SK-N-SH (cell line): Measurements from ENCODE around the gene SETD1B. TPM values are rescaled to one million over a fixed set of nuclear protein-coding genes. Genes with fewer than 3 reads are reported as not detected.
"Not testable (repeated sequence)": the region's sequence is repeated elsewhere in the genome, so short reads cannot be mapped to it uniquely, and the experiment has no call there.

Experiments used
- CTCF ChIA-PET: fragments of 300-600, 350-600 bp; formaldehyde crosslinking; extraction: SDS; loops from one replicate; lab custom pipeline; 2021; lab: Yijun Ruan, JAX
- POLR2A ChIA-PET: fragments of 350-600 bp; sonication (Branson Sonifier 250); formaldehyde crosslinking; extraction: SDS; loops from one replicate; lab custom pipeline; 2020; ENCODE audit warnings: antibody characterized with exemption, inconsistent platforms; lab: Yijun Ruan, JAX
- DNase-seq: peaks from one replicate; pipeline ENCODE4 v3.0.0; 2012
- H2AFZ ChIP-seq: fragments of 200-600 bp; sonication (generic); 2 replicates; pipeline ENCODE4 v1.8.1; 2016; ENCODE audit warnings: antibody characterized with exemption, mild to moderate bottlenecking, low read depth
- H3F3A ChIP-seq: fragments of 200-600 bp; sonication (generic); replicated peaks from 2 replicates; pipeline ENCODE3; 2016; ENCODE audit warnings: antibody characterized with exemption, mild to moderate bottlenecking; ENCODE audit not compliant: insufficient read depth
- H3K27ac ChIP-seq, 2 experiments: fragments of 200-500 bp in 1 of 2; fragments of 200-600 bp in 1 of 2; sonication (Bioruptor generic) in 1 of 2; sonication (generic), shearing (Covaris generic) in 1 of 2; 2 replicates each; pipeline versions ENCODE4 v1.5.1 to v1.6.1; 2014 to 2016; ENCODE audit warnings: low read depth in 2 of 2, inconsistent platforms in 1 of 2, low read length in 1 of 2, mild to moderate bottlenecking in 1 of 2, mixed read lengths in 1 of 2
- H3K27me3 ChIP-seq: fragments of 200-600 bp; sonication (generic), shearing (Covaris generic); 2 replicates; pipeline ENCODE4 v1.6.1; 2016; ENCODE audit warnings: mixed run types; ENCODE audit not compliant: insufficient read depth
- H3K36me3 ChIP-seq, 2 experiments: fragments of 200-500 bp in 1 of 2; fragments of 200-600 bp in 1 of 2; sonication (Bioruptor generic) in 1 of 2; sonication (generic) in 1 of 2; replicated peaks in 1 of 2; 2 replicates each; pipeline versions ENCODE3 to v1.5.1; 2014 to 2016; ENCODE audit warnings: low read length in 1 of 2, mild to moderate bottlenecking in 1 of 2; ENCODE audit not compliant: insufficient read depth in 2 of 2, control insufficient read depth in 1 of 2
- H3K4me1 ChIP-seq, 2 experiments: fragments of 200-500 bp in 1 of 2; fragments of 200-600 bp in 1 of 2; sonication (Bioruptor generic) in 1 of 2; sonication (generic), shearing (Covaris generic) in 1 of 2; 2 replicates each; pipeline versions ENCODE4 v1.5.1 to v1.6.1; 2014 to 2016; ENCODE audit warnings: low read depth in 1 of 2, low read length in 1 of 2, mixed run types in 1 of 2; ENCODE audit not compliant: insufficient read depth in 2 of 2, control insufficient read depth in 1 of 2
- H3K4me2 ChIP-seq: fragments of 200-600 bp; sonication (generic), shearing (Covaris generic); 2 replicates; pipeline ENCODE4 v1.6.1; 2017; ENCODE audit warnings: mixed run types
- H3K4me3 ChIP-seq, 2 experiments: fragments of 200-500 bp in 1 of 2; fragments of 200-600 bp in 1 of 2; sonication (Bioruptor generic) in 1 of 2; sonication (generic), shearing (Covaris generic) in 1 of 2; 2 replicates each; pipeline versions ENCODE4 v1.5.1 to v1.8.1; 2014 to 2016; ENCODE audit warnings: low read depth in 2 of 2, inconsistent platforms in 1 of 2, low read length in 1 of 2, mild to moderate bottlenecking in 1 of 2, mixed read lengths in 1 of 2, moderate library complexity in 1 of 2
- H3K79me2 ChIP-seq: fragments of 200-600 bp; sonication (generic); 2 replicates; pipeline ENCODE4 v1.8.1; 2017; ENCODE audit warnings: mild to moderate bottlenecking; ENCODE audit not compliant: insufficient read depth
- H3K9ac ChIP-seq: fragments of 200-600 bp; sonication (generic); 2 replicates; pipeline ENCODE4 v1.6.1; 2017; ENCODE audit warnings: mixed run types
- H3K9me2 ChIP-seq: fragments of 200-600 bp; sonication (generic); 2 replicates; pipeline ENCODE4 v1.6.1; 2017; ENCODE audit warnings: mixed run types
- H3K9me3 ChIP-seq: fragments of 200-600 bp; sonication (generic); 2 replicates; pipeline ENCODE4 v1.6.1; 2017; ENCODE audit warnings: mixed run types, mild to moderate bottlenecking, moderate library complexity
- H4K20me1 ChIP-seq: fragments of 200-600 bp; sonication (generic); 2 replicates; pipeline ENCODE4 v1.6.1; 2017; ENCODE audit warnings: mild to moderate bottlenecking, mixed run types; ENCODE audit not compliant: insufficient read depth
- CHD2 ChIP-seq: fragments of 150-350 bp; IDR thresholded peaks from 2 replicates; pipeline ENCODE4 v1.6.1; 2018; ENCODE audit warnings: low read length; ENCODE audit not compliant: partially characterized antibody
- EP300 ChIP-seq, 2 experiments: IDR thresholded peaks; 2 replicates each; pipeline versions ENCODE4 v1.4.0 to v1.6.1; 2012; ENCODE audit warnings: borderline replicate concordance in 1 of 2, low read depth in 1 of 2, low read length in 1 of 2
- EZH2phosphoT487 ChIP-seq: fragments of 200-600 bp; sonication (generic); IDR thresholded peaks from 2 replicates; pipeline ENCODE4 v1.6.1; 2017; ENCODE audit warnings: low read depth, mixed run types, mild to moderate bottlenecking, antibody characterized with exemption, moderate library complexity, borderline replicate concordance
- FOXJ3 ChIP-seq: sonication (generic); formaldehyde crosslinking; IDR thresholded peaks from 2 replicates; pipeline ENCODE4 v1.5.1; 2020; ENCODE audit warnings: mild to moderate bottlenecking, missing genetic modification reagents
- FOXM1 ChIP-seq: IDR thresholded peaks from 2 replicates; pipeline ENCODE4 v1.4.0; 2012; ENCODE audit warnings: low read depth, mild to moderate bottlenecking
- GABPA ChIP-seq: IDR thresholded peaks from 2 replicates; pipeline ENCODE4 v1.4.0; 2012; ENCODE audit warnings: low read depth, mild to moderate bottlenecking
- POLR2AphosphoS5 ChIP-seq: IDR thresholded peaks from 2 replicates; pipeline ENCODE4 v1.6.1; 2012; ENCODE audit warnings: low read depth, low read length
- RFX5 ChIP-seq: IDR thresholded peaks from 2 replicates; pipeline ENCODE4 v1.6.1; 2012; ENCODE audit warnings: mild to moderate bottlenecking, improper control_type of control experiment, low read length
- TAF1 ChIP-seq: IDR thresholded peaks from 2 replicates; pipeline ENCODE4 v1.6.1; 2012; ENCODE audit warnings: low read depth, mild to moderate bottlenecking, low read length, moderate library complexity, borderline replicate concordance
- TEAD4 ChIP-seq: IDR thresholded peaks from 2 replicates; pipeline ENCODE4 v1.4.0; 2012; ENCODE audit warnings: mild to moderate bottlenecking, borderline replicate concordance; ENCODE audit not compliant: insufficient read depth
- YY1 ChIP-seq: IDR thresholded peaks from 2 replicates; pipeline ENCODE4 v1.4.0; 2012; ENCODE audit warnings: low read depth, mild to moderate bottlenecking
- WGBS: methylation state at CpG from one replicate; pipeline ENCODE4 v1.1.6; 2017; ENCODE audit warnings: low lambda C conversion rate; 5-methylcytosine and 5-hydroxymethylcytosine counted together
- polyA plus RNA-seq, 3 experiments: library from polyadenylated mRNA; depleted of rRNA; stranded (reverse); fragments of >200 nt; gene quantifications; 2 replicates each; pipeline ENCODE4 v1.2.3, GENCODE V29; 2012
- TF ChIP-seq, protein P1 (sequence below): fragments of 200-600 bp; sonication (generic); IDR thresholded peaks from 2 replicates; pipeline ENCODE4 v1.6.1; 2017; ENCODE audit warnings: antibody characterized with exemption, mild to moderate bottlenecking, moderate library complexity
- TF ChIP-seq, protein P2 (sequence below): fragments of 150-350 bp; IDR thresholded peaks from 2 replicates; pipeline ENCODE4 v1.6.1; 2016; ENCODE audit warnings: mild to moderate bottlenecking, low read depth, low read length
- TF ChIP-seq, protein P3 (sequence below): IDR thresholded peaks from 2 replicates; pipeline ENCODE4; 2012
- TF ChIP-seq, protein P4 (sequence below): IDR thresholded peaks from 2 replicates; pipeline ENCODE4 v1.4.0; 2012; ENCODE audit warnings: low read depth

Gene SETD1B
- polyA plus RNA-seq, 1 of the 3 experiments (the other 2 are of a cell fraction): 2.0 TPM

DNA sequence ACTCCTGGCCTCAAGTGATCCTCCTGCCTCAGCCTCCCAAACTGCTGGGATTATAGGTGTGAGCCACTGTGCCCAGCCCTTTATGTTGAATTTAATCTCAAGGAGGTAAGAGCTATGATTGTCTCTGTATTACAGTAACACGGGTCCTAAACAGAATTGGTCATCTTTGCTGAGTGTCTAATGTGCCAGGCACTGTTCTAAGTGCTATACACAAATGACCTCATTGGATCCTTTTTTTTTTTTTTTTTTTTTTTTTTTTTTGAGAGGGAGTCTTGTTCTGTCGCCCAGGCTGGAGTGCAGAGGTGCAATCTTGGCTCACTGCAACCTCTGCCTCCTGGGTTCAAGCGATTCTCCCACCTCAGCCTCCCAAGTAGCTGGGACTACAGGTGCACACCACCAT lies 48.6 kb downstream of the SETD1B start:
- H3F3A ChIP-seq, H3K4me1 ChIP-seq, H4K20me1 ChIP-seq, POLR2A ChIA-PET, H3K27me3 ChIP-seq, DNase-seq, H3K27ac ChIP-seq, H3K4me2 ChIP-seq, H3K36me3 ChIP-seq, H3K79me2 ChIP-seq, H2AFZ ChIP-seq, H3K9ac ChIP-seq, H3K9me3 ChIP-seq, H3K9me2 ChIP-seq, H3K4me3 ChIP-seq: not testable (repeated sequence)
- CTCF ChIA-PET: interaction anchor here (0.8 to 0.9 kb wide), 2 partner anchors 28 to 57 kb away, joined by 3 read pairs; no protein-coding TSS in a partner anchor
- WGBS: 75% methylated on average over 3 of the region's 3 CpGs

DNA sequence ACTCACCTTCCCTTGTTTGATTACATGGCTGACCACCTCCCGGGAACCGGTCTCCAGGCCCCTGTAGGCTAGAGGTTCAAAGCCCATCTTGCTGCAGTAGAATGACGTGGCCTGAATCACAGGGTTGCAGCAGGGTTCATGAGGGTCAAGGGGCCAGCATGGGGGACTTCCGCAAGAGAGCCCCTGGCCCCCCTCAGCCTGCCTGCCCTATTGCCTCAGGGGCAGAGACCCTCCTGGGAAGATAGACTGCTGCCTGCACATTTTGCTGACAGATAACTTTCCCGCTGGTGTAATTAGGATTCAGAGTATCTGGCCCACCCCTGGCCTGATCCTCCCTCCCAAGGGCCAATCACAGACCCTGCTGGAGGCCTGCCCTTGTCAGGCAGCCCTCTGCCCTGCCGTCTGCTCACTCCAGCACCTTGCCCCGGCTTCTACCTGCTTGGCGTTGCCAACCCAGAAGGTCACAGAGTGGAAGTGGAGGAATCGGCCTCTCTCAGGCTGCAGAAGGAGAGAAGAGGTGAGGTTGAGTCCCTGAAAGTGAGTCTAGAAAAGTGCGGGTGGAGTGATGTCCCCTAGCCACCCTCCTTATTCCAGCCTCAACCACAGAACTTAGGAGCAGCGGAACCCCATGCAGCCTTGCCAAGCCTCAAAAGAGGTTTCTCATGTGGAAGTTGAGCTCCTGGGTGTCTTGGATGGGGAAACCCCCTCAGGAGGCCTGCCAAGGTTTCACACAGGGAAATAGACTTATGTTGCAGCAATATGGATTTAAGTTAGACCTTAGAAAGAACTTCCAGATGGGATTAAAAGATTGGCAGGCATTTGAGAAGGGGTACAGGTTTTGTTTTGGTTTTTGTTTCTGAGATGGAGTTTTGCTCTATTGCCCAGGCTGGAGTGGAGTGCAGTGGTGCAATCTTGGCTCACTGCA lies 53.8 kb downstream of the SETD1B start:
- H3K79me2 ChIP-seq: no peaks in the 10 kb centered on the region
- no peak overlapping the region for H2AFZ ChIP-seq
- H3K9me3 ChIP-seq: no peaks in the 10 kb centered on the region
- no peaks in the 10 kb centered on the region for H4K20me1 ChIP-seq
- no peak for TF ChIP-seq EP300 (IDR thresholded peaks at IDR 0.05; ENCODE audit: borderline replicate concordance in 1 of 2, low read depth in 1 of 2, low read length in 1 of 2)
- TF ChIP-seq EZH2phosphoT487: no peak
- TF ChIP-seq TEAD4: no peak
- no peak for TF ChIP-seq CHD2
- TF ChIP-seq FOXM1: no peak
- TF ChIP-seq, all 33 proteins: peak for 0
- Histone ChIP-seq H3K27me3 (no peaks in the 10 kb centered on the region), H3K9ac (no peak overlapping the region), H3F3A (peaks cover 27% of the 10 kb centered on the region), H3K36me3 (no peaks in the 10 kb centered on the region), H3K4me3 (no peak overlapping the region), H3K4me1 (peaks cover 7 to 15% of the 10 kb centered on the region in 2 experiments; a peak in 3 of 4 replicates), H3K9me2 (no peaks in the 10 kb centered on the region), H3K27ac (peak overlapping the region in 1 of 2 experiments; percentile 78; a peak in 1 of 4 replicates), H3K4me2 (no peak overlapping the region)
- no peak for DNase-seq
- 91% methylated on average over 11 of the region's 11 CpGs for WGBS
- ChIA-PET POLR2A (interaction anchor here (0.5 kb wide), 1 partner anchor 47 kb away, joined by 3 read pairs; no protein-coding TSS in a partner anchor), CTCF (interaction anchor here (1.0 to 1.3 kb wide), 2 partner anchors 46 to 63 kb away, joined by 4 read pairs; no protein-coding TSS in a partner anchor)

DNA sequence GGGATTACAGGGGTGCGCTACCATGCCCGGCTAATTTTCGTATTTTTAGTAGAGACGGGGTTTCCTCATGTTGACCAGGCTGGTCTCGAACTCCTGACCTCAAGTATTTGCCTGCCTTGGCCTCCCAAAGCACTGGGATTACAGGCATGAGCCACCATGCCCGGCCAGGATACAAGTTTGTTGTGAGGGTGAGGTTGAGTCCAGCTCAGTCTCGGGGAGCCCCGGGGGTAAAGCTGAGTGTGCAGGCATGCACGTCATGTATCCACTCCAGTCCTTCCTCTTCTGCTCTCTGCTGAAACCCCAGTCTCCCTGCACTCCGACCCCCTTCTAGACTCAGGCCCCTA lies 54.5 kb downstream of the SETD1B start:
- Histone ChIP-seq H3K36me3 (no peaks in the 10 kb centered on the region), H3K27me3 (no peaks in the 10 kb centered on the region), H3K79me2 (no peaks in the 10 kb centered on the region), H3K9me2 (no peaks in the 10 kb centered on the region), H3K4me1 (peaks cover 7 to 15% of the 10 kb centered on the region in 2 experiments; a peak in 3 of 4 replicates), H3K9ac (peak overlapping the region; percentile 1; the same call in 1 of the 2 replicates), H3F3A (peaks cover 27% of the 10 kb centered on the region), H3K4me2 (peak overlapping the region; percentile 22; the same call in 1 of the 2 replicates), H4K20me1 (no peaks in the 10 kb centered on the region), H3K4me3 (no peak overlapping the region), H3K27ac (peak overlapping the region; percentile 36 to 78; a peak in 3 of 4 replicates), H3K9me3 (no peaks in the 10 kb centered on the region), H2AFZ (peak overlapping the region; percentile 44; the same call in 1 of the 2 replicates)
- WGBS: 87% methylated on average over 10 of the region's 10 CpGs
- CTCF ChIA-PET: interaction anchor here (1.4 kb wide), 1 partner anchor 64 kb away, joined by 4 read pairs; no protein-coding TSS in a partner anchor
- no peak for DNase-seq
- POLR2A ChIA-PET: no interaction called here
- TF ChIP-seq TAF1 (no peak), TEAD4 (no peak), FOXM1 (no peak), POLR2AphosphoS5 (no peak), RFX5 (no peak), GABPA (no peak), YY1 (no peak), FOXJ3 (no peak)
- TF ChIP-seq, protein P1, sequence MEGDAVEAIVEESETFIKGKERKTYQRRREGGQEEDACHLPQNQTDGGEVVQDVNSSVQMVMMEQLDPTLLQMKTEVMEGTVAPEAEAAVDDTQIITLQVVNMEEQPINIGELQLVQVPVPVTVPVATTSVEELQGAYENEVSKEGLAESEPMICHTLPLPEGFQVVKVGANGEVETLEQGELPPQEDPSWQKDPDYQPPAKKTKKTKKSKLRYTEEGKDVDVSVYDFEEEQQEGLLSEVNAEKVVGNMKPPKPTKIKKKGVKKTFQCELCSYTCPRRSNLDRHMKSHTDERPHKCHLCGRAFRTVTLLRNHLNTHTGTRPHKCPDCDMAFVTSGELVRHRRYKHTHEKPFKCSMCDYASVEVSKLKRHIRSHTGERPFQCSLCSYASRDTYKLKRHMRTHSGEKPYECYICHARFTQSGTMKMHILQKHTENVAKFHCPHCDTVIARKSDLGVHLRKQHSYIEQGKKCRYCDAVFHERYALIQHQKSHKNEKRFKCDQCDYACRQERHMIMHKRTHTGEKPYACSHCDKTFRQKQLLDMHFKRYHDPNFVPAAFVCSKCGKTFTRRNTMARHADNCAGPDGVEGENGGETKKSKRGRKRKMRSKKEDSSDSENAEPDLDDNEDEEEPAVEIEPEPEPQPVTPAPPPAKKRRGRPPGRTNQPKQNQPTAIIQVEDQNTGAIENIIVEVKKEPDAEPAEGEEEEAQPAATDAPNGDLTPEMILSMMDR: no peak
- TF ChIP-seq, protein P2, sequence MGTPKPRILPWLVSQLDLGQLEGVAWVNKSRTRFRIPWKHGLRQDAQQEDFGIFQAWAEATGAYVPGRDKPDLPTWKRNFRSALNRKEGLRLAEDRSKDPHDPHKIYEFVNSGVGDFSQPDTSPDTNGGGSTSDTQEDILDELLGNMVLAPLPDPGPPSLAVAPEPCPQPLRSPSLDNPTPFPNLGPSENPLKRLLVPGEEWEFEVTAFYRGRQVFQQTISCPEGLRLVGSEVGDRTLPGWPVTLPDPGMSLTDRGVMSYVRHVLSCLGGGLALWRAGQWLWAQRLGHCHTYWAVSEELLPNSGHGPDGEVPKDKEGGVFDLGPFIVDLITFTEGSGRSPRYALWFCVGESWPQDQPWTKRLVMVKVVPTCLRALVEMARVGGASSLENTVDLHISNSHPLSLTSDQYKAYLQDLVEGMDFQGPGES: no peak
- TF ChIP-seq, protein P3, sequence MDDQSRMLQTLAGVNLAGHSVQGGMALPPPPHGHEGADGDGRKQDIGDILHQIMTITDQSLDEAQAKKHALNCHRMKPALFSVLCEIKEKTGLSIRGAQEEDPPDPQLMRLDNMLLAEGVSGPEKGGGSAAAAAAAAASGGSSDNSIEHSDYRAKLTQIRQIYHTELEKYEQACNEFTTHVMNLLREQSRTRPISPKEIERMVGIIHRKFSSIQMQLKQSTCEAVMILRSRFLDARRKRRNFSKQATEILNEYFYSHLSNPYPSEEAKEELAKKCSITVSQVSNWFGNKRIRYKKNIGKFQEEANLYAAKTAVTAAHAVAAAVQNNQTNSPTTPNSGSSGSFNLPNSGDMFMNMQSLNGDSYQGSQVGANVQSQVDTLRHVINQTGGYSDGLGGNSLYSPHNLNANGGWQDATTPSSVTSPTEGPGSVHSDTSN: no peak
- TF ChIP-seq, protein P4, sequence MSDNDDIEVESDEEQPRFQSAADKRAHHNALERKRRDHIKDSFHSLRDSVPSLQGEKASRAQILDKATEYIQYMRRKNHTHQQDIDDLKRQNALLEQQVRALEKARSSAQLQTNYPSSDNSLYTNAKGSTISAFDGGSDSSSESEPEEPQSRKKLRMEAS: no peak
